NCI-H1417 treated with DMSO at 0.1 percent for 48 hours (cell line): Measurements from ENCODE around the gene STIMATE.

Experiments used
- DNase-seq: peaks from one replicate; lab custom pipeline; 2025; lab: John Stamatoyannopoulos, UW

STIMATE gene

DNA sequence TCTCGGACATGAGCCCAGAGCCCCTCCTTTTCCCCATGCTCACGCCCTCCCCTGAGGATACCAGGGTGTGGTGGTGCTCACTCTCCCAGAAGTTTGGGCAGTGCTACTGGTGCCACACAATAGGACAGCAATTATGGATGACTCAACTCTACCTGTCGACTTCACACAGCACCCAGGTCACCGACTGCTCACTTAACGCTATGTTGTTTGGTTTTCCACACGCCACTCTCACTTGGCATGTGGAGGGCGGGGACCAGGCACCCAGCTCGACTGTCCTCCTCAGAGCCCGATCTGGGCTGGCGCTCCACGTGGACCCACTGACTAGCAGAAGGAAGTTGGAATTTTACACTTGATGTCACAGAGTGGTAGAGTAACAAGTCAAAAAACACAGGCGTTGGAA is 30.9 kb downstream of the STIMATE start:
- DNase-seq = no peak

DNA sequence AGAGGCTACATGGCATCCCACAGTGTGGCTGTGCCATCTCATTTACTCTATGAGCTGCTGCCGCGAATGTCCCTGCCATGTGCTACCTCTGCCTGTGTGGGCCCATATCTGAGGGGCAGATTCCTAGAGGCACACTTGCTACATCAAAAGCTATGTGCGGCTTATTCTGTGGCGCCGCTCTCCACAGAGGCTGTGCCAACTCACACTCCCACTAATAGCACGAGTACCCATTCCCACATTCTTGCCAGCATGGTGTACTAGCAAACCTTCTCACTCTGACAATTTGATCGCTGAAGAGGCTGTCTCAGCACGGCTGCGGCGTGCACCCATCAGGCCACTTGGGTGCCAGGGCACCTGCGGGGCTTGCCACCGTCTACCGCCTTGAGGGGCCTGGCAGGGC is 31.4 kb downstream of the STIMATE start:
- DNase-seq = no peak

DNA sequence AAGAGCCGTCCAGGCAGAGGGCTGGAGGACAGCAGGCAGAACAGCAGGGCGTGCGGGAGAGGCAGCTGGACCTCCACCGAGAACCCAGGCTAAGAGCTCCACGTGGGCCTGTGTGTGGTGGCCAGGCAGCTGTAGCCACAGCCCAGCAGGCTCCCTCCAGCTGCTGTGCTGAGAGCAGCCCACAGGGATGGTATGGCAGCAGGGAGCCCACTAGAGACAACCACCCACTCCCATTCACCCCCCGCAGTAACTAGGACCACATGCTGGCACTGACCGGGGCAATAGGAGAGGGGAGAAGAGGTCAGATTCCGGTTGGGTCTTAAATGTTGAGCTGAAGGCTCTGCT is 37.0 kb downstream of the STIMATE start:
- no peak for DNase-seq

DNA sequence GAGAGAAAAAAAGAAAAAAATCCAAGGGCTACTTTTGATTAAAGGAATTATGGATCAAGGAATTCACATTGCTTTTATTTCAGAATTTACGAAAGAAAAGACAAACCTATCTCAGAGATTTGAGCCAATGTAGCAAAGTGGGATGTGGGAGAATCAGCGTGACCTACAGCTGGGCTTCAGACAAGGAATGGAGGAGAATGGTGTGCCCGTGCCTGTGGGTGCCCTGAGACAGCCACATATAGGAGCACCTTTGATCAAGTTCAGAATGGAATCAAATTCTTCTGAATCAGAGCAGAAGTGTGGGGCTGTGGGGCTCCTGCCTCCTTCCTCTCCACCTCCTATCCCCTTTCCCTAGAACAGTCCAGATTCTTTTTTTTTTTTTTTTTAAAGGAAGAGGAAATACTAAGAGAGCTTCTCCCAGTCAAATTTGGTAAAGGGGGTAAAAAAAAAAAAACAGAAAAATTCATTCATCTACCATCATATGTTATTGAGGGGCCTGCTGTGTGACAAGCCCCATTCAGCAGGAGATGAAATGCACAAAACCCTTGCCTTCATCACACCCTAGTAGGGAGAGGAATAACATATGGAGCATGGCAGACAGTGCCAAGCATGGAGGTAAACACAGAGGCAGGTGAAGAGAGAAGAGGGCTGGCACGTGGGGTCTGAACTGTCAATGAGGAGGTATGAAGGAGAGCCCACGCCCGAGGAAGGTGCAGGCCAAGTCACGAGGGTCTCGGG is 37.5 kb downstream of the STIMATE start:
- no peak for DNase-seq

DNA sequence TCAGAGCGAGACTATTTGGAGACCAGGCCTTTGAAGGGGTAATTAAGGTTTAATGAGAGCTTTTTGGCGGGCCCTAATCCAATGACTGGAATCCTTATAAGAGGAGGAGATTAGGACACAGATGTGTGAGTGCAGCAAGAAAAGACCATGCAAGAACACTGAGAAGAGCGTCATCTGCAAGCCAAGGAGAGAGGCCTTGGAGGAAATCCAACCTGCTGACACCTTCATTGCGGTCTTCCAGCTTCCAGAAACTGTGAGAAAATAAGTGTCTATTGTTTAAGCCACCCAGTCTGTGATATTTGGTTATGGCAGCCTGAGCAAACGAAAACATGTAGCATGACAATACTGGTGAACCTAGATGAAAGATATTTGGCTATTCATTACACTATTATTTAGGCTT is 39.5 kb downstream of the STIMATE start:
- DNase-seq = no peak

DNA sequence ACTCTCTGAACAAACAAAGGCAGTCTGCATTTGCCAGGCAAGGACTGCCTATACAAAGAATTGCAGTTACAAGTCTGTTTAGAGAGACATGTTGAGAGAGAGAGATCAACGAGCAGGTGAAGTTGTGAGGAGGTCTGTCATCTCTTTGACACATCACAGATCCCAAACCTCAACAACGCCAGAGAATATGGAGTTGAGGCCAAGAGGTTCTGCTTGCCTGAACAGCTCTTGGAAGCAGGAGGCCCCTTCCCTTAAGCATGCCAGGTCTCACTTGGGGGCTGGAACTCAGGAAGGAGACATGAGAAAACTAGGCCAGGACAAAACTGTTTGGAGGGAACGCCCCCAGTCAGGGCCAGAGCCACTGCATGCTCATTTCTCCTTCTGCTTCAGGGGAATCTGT is 40.2 kb downstream of the STIMATE start:
- no peak for DNase-seq

DNA sequence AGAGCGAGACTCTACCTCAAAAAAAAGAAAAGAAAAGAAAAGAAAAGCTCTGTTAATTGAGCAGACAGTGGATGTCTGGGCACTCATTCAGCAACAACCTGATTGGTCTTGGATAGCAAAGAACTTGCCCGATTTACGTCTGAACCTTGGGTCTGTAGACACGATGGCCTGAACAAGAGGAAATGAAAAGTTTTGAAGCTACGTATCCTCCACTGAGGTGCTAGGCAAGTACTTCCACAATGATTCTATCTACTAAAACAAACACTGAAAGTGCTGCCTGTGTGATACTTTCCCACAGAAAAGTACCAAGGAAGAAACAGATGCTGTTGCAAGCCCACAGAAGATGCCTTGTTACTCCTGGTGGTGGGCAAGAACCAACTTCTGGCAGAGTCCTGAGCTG is 40.7 kb downstream of the STIMATE start:
- no peak for DNase-seq

DNA sequence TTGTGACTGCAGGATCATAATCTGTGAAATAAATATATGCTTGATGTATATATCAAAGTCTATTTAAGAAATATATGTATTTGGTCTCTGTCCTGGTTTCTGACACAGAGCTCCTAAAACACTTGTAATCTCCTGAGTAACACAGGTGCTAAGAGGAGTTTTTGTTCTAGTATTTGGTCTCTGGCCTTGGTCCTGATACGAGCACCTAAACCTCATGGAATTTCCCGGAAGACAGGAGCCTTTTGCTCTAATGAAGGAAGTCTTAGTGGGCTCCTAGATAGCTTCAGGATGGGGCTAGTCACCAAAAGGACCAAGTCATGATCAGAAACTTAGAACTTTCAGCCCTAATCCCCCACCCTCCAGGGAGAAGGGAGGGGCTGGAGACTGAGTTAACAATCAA is 43.3 kb downstream of the STIMATE start:
- no peak for DNase-seq

DNA sequence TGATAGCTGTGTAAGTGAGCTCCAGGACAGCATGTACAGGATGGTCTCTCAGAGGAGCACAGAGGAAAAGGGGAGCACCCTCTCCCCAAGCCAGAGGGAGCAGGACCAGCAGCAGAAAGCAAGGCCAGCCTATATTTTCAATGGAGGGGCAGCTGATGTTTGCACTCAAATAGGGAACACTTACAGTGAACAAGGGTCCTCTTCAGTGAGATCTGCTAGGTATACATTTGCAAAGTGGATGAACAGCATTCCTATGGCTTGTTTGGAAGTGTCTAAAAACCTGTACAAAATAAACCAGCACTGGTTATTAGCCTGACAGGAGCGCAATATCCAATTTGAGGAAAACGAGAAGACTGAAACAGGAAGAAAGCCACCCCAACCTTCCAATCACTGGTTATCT is 44.9 kb downstream of the STIMATE start:
- no peak for DNase-seq

DNA sequence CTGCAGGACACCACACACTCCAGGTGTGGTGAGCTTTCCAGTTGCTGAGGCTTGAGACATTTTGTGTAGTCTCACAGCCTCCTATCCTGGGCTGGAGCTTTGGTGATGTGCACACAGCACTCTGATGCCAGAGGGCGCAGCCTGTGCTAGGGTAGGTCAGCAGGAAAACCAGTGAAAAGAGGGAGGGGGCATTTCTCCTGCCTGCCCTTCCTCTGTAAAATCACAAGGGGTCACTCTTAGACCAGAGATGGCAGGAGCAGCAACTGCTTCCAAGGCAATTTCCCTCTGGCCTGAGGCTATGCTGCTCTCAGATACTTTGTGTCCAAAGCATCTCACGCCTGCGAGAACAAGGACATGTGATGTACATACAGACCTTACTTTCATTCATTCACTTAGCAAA is 46.0 kb downstream of the STIMATE start:
- DNase-seq = no peak

DNA sequence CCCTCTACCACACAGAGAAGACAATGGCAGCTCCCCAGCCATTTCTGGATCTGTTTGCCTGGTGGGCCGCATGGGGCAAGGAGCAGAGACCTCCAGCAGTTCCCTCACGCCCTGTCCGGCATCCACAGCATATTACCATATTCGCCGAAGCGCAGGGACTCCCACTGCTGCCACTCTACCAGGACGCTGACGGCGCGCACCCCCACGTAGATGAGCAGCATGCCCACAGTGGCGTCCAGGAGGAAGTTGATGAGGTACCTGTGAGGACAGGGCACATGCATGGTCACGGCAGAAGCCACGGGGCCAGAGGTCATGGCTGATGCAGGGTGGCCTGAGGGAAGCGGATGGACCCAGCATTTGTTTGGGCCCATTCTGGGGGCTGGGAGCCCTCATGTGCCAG is 47.7 kb downstream of the STIMATE start:
- DNase-seq = no peak

DNA sequence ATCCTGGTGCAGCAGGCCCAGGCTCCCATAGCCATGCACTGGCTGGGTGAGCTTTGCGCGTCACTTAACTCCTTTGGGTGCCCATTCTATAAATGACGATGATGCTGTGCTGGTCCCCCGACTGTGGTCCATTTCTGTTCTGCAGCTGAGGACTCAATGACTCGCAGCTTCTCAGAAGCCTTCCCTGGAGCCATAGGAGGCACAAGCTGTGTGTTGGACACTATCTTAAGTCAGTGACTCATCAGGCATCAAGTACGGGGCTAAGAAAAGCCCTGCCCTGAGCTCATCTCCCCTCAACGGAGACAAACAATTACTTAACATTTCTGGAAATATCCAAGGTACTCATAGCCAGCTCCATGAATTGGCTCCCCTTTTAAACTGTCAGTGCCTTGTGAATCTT is 48.7 kb downstream of the STIMATE start:
- no peak for DNase-seq

DNA sequence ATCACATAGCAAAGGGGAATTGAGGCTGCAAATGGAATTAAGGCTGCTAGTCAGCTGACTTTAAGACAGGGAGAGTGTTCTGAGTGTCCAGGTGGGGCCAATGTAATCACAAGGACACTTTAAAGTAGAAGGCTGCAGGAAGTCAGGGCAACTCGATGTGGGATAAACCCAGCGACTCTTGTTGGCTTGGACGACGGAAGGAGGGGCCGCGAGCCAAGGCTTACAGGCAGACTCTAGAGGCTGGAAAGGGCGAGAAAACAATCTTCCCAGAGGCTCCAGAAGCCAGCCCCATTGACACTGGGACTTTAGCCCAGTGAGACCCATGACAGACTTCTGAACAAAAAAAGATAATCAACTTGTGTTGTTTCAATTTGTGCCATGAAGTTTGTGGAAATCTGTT is 49.6 kb downstream of the STIMATE start:
- no peak for DNase-seq

DNA sequence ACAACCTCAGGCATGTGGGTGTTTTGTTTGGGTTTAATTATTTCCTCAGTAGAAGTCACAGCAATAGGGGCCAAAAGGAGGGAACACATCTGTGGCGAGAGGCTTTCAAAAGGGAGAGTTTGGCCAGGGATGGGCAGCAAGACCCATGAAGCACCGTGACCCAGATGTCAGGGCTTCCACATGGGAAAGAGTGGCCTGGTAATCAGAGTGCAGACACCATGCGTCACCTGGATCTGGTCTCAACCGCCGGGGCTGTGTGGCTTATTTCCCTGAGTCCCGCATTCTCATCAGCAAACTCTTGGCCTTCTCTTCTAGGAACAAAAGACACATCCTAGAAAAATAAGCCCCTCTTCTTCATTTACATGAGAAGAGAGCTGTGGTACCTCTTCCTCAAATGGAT is 50.1 kb downstream of the STIMATE start:
- no peak for DNase-seq

DNA sequence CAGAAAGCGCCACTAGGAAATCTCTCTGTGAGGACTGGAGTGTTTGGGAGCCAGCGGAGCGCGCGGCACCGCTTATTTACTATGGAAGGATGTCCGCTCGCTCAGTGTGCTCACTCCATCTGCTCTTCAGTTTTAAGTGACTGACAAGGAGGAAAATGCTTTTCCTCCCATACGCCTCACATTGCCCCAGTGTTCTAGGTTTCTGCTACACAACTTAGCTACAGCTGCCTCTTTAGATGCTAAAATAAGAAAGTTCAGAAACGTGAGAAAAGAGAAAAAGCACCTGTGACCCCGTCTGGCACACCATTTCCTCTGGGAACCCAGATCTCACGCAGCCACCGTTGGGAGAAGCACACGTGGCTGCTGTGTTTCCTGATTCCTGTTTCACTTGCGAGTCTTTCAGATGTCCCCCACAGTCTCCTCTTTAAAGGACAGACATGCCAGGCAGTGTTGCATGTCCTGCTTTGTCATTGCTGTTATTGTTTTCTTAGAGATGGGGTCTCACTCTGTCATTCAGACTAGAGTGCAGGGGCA is 50.8 kb downstream of the STIMATE start:
- DNase-seq = no peak

DNA sequence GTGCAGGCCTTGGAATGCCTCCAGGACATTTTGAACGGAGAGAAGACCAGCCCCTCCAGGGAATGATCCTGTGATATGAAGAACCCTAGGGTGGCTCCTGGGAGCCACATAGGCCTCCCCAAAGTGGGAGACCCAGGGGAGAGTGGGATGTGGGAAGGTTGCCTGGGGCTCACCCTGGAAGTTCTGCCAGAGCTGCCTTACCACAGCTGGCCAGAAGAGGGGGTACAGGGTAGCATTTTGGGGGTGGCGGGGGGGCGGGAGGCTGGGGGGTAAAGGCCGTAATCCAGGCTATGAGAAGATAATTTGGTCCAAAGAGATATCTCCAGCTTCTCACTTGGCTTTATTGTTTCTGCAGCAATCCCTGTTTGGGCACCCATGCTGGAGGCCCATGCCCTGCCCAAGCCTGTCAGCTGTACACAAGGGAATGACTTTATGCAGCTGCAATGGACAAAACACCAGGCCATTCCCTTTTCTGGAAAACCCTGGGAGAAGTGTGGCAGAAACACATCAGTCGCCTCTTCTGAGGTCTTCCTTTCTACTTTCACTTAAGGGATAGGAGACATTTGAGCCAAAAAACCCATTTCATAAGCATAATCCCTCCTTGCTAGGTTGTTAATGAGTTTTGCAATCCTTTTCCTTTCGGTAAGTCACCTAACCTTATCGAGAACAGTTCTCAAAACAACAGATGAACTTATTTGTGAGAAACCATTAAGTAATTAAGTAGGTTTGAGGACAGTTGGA is 51.5 kb downstream of the STIMATE start:
- no peak for DNase-seq

DNA sequence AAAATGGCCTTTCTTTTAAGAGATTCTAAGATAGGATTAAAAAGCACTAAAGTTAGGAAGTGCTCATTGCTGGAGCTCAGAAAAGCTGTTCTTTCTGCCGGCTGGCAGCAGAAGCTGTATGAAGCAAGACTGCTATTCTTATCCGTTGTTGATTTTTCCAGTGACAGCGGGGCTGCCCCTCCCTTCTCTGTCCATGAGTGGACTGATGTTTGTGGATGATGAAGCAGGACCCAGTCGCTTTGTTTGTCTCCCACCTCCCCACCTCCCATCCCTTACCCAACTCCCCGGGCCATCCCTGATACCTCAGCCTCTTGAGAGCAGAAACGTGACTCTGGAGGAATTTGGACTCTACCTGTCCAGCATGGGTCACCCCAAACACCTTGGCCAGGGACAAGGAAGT is 52.2 kb downstream of the STIMATE start:
- DNase-seq = no peak

DNA sequence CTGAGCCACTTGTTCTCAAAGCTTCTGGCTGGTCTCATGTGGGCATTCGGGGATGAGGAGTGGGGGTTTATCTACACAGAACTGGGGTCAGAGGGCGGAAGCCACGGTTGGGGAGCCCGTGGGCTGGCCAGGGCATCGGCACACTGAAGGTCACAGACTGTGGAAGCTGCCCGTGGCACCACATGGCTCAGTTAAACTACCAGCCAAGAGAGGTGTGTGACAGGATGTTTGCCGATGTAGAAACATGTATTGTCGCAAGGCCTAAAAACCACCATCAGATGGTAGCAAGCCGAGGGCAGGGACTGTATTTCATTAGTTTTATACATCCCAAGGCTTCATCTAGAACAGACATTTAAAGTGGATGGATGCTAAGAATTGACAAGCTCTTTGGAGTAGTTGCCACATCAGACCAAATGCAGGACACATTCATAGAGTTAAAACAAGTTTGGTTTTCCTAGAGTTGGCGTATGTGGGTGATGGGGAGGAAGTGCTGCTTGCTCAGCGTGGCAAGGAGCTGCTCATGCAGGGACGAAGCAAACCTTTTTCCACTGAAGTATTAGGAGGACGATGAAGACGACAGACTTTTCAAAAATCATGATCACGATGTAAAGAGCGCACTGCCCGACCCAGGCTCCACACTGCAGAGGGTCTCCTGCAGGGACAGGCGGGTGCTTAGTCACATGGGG is 52.9 kb downstream of the STIMATE start:
- no peak for DNase-seq

DNA sequence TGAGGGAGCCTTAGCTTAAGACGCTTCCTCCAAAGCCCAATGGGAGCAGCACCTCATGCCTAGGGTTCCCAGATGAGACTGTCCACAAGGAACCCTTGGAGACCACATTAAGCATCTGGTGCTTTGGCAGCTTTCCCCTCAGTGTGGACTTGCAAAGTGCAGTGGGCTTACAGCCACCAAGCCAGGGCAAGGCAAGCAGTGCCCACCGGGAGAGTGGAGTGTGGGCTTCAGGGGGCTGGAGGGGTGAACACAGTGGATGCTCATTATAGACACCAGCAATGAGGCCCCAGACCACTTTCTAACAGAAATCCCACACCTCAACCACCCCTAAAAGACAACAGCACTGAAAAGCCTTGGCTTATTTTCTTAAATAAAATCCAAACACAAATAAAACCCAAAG is 53.5 kb downstream of the STIMATE start:
- DNase-seq = no peak

DNA sequence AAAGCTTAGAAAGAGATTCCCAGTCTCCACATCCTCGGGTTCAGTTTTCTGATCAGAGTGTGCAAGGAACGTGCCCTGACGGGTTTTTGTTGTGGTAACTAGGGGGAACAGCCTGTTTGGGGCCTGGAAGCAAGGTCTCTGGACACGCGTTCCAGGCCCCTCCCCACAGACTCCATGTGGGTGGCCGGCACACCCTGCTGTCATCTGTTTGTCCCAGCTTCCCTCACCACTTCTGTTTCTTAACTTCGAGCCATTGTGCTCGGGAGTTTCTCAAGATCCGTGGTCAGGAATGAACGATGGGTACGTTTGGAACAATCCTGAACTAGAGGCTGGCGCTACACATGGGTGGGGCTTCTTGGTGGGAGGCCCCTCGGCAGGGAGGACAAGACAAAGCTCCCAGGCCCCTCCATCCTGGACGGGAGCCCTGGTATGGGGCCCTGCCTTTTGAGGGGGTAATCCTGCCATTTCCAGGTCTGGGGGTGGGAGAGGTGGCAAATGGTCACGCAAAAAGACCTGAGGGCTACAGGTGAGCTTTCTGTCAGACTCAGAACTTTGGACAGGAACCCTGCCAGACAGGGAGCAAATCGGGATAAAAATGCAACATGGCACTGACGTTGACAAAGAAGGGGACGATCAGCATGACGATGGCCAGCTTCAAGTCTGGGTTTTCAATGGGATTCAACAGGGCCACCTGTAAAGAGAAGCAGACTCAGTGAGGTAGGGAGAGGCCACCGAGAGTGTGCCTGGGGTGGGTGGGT is 54.1 kb downstream of the STIMATE start:
- no peak for DNase-seq

DNA sequence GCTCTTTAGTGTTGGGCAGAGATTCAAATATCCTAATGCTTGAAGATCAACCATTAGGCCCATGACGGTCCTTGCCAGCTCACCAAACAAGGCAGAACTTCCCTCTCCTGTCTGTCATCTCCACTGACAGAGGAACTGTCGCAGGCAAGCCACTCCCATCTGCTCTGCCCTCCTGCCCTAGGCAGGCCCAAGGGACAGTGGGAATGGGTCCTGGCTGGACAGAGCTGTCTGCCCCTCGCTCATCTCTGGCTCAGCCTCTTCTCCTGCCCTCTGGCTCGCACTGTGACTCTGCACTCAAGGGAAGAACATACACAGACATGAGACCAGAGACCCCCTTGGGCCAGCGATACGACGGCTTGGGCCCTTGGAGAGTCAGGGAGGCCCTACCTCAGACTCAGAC is 54.9 kb downstream of the STIMATE start:
- no peak for DNase-seq

DNA sequence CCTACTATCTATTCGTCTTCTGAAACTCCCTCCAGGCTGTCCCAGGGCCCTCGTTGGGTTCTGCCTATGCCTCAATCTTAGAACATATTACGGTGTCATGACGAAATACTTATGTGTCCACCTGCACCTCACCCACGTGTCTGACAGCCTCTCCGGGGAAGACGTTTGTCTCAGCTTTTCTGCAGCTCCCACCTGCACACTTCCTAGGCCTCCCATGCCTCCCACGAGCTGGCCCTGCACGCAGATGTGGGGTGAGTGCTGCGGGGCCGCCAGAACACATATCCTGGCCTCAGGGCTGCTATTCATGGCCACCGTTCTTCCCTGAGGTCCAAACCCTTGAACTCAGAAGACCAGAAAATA is 55.4 kb downstream of the STIMATE start:
- DNase-seq = no peak
